B cell (primary cell): ENCODE data around the gene SALL4. TPM values are rescaled to one million over a fixed set of nuclear protein-coding genes. Genes with fewer than 3 reads are reported as not detected.
A peak's percentile ranks its signal among the peaks of the same experiment; 100 is the strongest.

Experiments
- ATAC-seq: fragments of 200-7000 bp; cut with Tn5 transposase; one replicate; pipeline ENCODE4 v1.10.0; 2021; ENCODE audit warnings: low read depth, mild to moderate bottlenecking, moderate number of reproducible peaks, moderate library complexity
- CTCF ChIA-PET: fragments of 350-600 bp; sonication (Branson Sonifier 250); formaldehyde crosslinking; loops from one replicate; lab custom pipeline; 2021; ENCODE audit warnings: antibody characterized with exemption, inconsistent platforms; lab: Charles Lee
- POLR2A ChIA-PET: fragments of 350-600 bp; sonication (Branson Sonifier 250); formaldehyde crosslinking; loops from one replicate; lab custom pipeline; 2021; ENCODE audit warnings: antibody characterized with exemption; lab: Charles Lee
- DNase-seq: peaks from one replicate; pipeline ENCODE4 v3.0.0; 2013
- H2AFZ ChIP-seq: 2 replicates; pipeline ENCODE4 v1.6.1; 2012; ENCODE audit warnings: mild to moderate bottlenecking, low read depth, low read length; ENCODE audit not compliant: insufficient read depth, poor library complexity, severe bottlenecking
- H3K27ac ChIP-seq, 2 donors: 1 replicate in 1 of 2; 2 replicates in 1 of 2; pipeline ENCODE4 v1.5.1; 2012 to 2013; ENCODE audit warnings: low read length in 2 of 2, mild to moderate bottlenecking in 2 of 2, moderate library complexity in 1 of 2
- H3K27me3 ChIP-seq, 4 experiments: fragments of 200-600 bp in 1 of 4; sonication (generic) in 1 of 4; replicated peaks in 1 of 4; 1 replicate in 2 of 4; 2 replicates in 2 of 4; pipeline versions ENCODE4 v1.6.1 to v1.7.0; 2013 to 2016; ENCODE audit warnings: low read length in 3 of 4, mild to moderate bottlenecking in 2 of 4, mixed read lengths in 1 of 4, moderate library complexity in 1 of 4; ENCODE audit not compliant: insufficient read depth in 4 of 4, control insufficient read depth in 3 of 4; ENCODE audit errors: control extremely low read depth in 1 of 4
- H3K36me3 ChIP-seq, 2 experiments: replicated peaks in 1 of 2; 1 replicate in 1 of 2; 2 replicates in 1 of 2; pipeline versions ENCODE4 v1.6.1 to v1.7.1; 2013; ENCODE audit warnings: low read length in 1 of 2; ENCODE audit not compliant: insufficient read depth in 2 of 2, control insufficient read depth in 1 of 2; ENCODE audit errors: control extremely low read depth in 1 of 2, extremely low read depth in 1 of 2
- H3K4me1 ChIP-seq, 2 donors: fragments of 200-600 bp in 1 of 2; sonication (generic) in 1 of 2; 1 replicate in 1 of 2; 2 replicates in 1 of 2; pipeline versions ENCODE4 v1.5.1 to v1.6.1; 2013 to 2017; ENCODE audit warnings: low read length in 2 of 2; ENCODE audit not compliant: control insufficient read depth in 2 of 2, insufficient read depth in 2 of 2
- H3K4me2 ChIP-seq: replicated peaks from 2 replicates; pipeline ENCODE3; 2012; ENCODE audit warnings: mild to moderate bottlenecking, low read depth, low read length; ENCODE audit not compliant: poor library complexity, severe bottlenecking
- H3K4me3 ChIP-seq, 5 experiments: fragments of 200-600 bp in 1 of 5; sonication (generic) in 1 of 5; 1 replicate in 3 of 5; 2 replicates in 2 of 5; pipeline versions ENCODE4 v1.5.1 to v1.7.0; 2011 to 2016; ENCODE audit warnings: low read length in 4 of 5, mild to moderate bottlenecking in 4 of 5, low read depth in 2 of 5, control low read depth in 1 of 5, moderate library complexity in 1 of 5; ENCODE audit not compliant: insufficient read depth in 1 of 5; ENCODE audit errors: control extremely low read depth in 1 of 5, extremely low read depth in 1 of 5
- H3K79me2 ChIP-seq: fragments of 200-600 bp; sonication (generic); one replicate; pipeline ENCODE4 v1.6.0; 2016; ENCODE audit warnings: low read length; ENCODE audit not compliant: control insufficient read depth, insufficient read depth
- H3K9ac ChIP-seq: fragments of 200-600 bp; sonication (generic); 2 replicates; pipeline ENCODE4 v1.6.1; 2017; ENCODE audit warnings: mild to moderate bottlenecking, low read length, moderate library complexity
- H3K9me3 ChIP-seq, 3 donors: one replicate each; pipeline versions ENCODE4 v1.6.1 to v1.7.1; 2013; ENCODE audit warnings: low read length in 2 of 3; ENCODE audit not compliant: control insufficient read depth in 2 of 3, insufficient read depth in 1 of 3; ENCODE audit errors: control extremely low read depth in 1 of 3
- H4K20me1 ChIP-seq: 2 replicates; pipeline ENCODE4 v1.6.0; 2012; ENCODE audit warnings: mild to moderate bottlenecking, low read length; ENCODE audit not compliant: insufficient read depth, control insufficient read depth, poor library complexity, severe bottlenecking
- H3K27ac Mint-ChIP-seq: one replicate; pipeline ENCODE4 v1.8.0; 2021; ENCODE audit warnings: mixed read lengths
- H3K27me3 Mint-ChIP-seq: one replicate; pipeline ENCODE4 v1.8.0; 2021; ENCODE audit warnings: mixed read lengths
- H3K4me1 Mint-ChIP-seq: one replicate; pipeline ENCODE4 v1.8.0; 2021; ENCODE audit warnings: mixed read lengths
- H3K4me3 Mint-ChIP-seq: one replicate; pipeline ENCODE4 v1.8.0; 2021; ENCODE audit warnings: mixed read lengths
- H3K9me3 Mint-ChIP-seq: one replicate; pipeline ENCODE4 v1.8.0; 2022; ENCODE audit warnings: mixed read lengths; ENCODE audit not compliant: insufficient read depth
- EZH2 ChIP-seq: IDR thresholded peaks from 2 replicates; pipeline ENCODE4 v1.6.1; 2012; ENCODE audit warnings: borderline replicate concordance, low read depth, mild to moderate bottlenecking, moderate library complexity, low read length; ENCODE audit not compliant: insufficient read depth, poor library complexity, severe bottlenecking
- WGBS: methylation state at CpG from one replicate; pipeline ENCODE4 v1.1.5; 2013; ENCODE audit warnings: missing lambda C conversion rate; ENCODE audit not compliant: insufficient coverage; 5-methylcytosine and 5-hydroxymethylcytosine counted together
- intact Hi-C: fragments of 100-400 bp; cut with micrococcal nuclease; formaldehyde crosslinking; loops from one replicate; pipeline ENCODE4 v1.10.0; 2022
- polyA plus RNA-seq: library from polyadenylated mRNA; depleted of rRNA; stranded (reverse); fragments of >200 nt; gene quantifications from 2 replicates; pipeline ENCODE4 v1.2.3, GENCODE V29; 2012
- total RNA-seq, 2 donors: library from RNA; stranded (reverse); fragments of 120-200 nt in 1 of 2; gene quantifications; 1 replicate in 1 of 2; 2 replicates in 1 of 2; pipeline versions ENCODE4 v1.2.3 to v1.2.4, GENCODE V29; 2013 to 2022
- TF ChIP-seq, protein P1 (sequence below): fragments of 200-600 bp; IDR thresholded peaks from one replicate; pipeline ENCODE4 v1.8.0; 2022; ENCODE audit warnings: antibody characterized with exemption, mild to moderate bottlenecking

SALL4 gene
- total and polyA plus RNA-seq, 2 donors (not counting 1 experiment from before 2014, with no cell fraction given) = 0.21 TPM; not detected in 1

DNA sequence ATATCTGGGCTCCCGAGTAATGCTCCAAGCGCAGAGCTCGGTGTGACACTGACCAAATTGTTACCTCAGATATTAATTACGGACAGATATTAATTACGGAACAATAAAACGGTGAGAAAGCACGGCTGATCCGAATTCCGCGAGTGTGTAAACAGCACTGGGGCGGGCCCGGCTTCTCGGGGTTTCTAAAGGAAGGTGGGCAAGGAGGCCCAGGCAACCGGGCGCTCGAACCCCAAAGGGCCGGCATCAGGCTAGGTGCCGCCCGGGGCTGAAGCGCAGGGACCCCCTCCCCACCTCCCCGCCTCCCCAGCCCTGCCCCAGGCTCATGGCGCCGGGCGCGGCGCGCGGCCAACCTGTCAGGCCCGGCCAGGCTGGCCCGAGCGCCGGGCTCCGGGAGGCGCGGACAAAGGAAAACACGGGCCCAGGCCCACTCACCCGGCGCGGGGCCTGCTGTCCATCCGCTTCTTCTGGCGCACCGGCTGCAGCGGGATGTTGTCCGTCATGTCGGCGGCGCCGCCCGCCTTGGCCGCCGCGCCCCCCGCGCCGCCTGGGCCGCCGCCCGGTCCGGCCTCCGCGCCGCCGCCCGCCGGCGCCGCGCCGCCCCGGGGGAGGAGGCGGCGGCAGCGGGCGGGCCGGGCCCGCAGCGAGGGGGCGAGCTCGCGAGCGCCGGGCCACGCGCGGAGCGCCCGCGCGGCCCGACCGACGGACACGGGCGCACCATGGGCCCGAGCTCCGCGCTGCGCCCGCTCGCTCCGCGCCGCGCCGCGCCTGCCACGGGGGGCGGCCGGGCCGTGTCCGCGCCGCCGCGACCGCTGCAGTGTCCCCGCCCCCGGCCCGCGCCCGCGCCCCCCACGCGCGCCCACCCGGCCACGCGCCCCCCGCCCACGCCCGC lies 34.2 kb downstream of the SALL4 start, which contains the start of gene ATP9A:
ATP9A (minus strand) TSS at position 524 of the 892 bp plus-strand sequence; CDS start at position 503, 21 bp downstream.
- H4K20me1 ChIP-seq = no peaks in the 10 kb centered on the region
- ATAC-seq (no peak), DNase-seq (peak; percentile 9)
- Mint-ChIP-seq H3K9me3 (no peaks in the 10 kb centered on the region), H3K4me1 (peaks cover 12% of the 10 kb centered on the region), H3K27me3 (peaks cover 47% of the 10 kb centered on the region), H3K27ac (no peak within 1 kb of the TSS), H3K4me3 (peak within 1 kb of the TSS; percentile 86)
- H3K27ac ChIP-seq = no peak within 1 kb of the TSS
- H3K4me3 ChIP-seq = peak within 1 kb of the TSS in 4 of 5 experiments; percentile 13 to 50 (median 38)
- TF ChIP-seq, protein P1, sequence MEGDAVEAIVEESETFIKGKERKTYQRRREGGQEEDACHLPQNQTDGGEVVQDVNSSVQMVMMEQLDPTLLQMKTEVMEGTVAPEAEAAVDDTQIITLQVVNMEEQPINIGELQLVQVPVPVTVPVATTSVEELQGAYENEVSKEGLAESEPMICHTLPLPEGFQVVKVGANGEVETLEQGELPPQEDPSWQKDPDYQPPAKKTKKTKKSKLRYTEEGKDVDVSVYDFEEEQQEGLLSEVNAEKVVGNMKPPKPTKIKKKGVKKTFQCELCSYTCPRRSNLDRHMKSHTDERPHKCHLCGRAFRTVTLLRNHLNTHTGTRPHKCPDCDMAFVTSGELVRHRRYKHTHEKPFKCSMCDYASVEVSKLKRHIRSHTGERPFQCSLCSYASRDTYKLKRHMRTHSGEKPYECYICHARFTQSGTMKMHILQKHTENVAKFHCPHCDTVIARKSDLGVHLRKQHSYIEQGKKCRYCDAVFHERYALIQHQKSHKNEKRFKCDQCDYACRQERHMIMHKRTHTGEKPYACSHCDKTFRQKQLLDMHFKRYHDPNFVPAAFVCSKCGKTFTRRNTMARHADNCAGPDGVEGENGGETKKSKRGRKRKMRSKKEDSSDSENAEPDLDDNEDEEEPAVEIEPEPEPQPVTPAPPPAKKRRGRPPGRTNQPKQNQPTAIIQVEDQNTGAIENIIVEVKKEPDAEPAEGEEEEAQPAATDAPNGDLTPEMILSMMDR = no peak
- no peak for TF ChIP-seq EZH2
- no peaks in the 10 kb centered on the region for H3K9me3 ChIP-seq
- peaks cover 6 to 7% of the 10 kb centered on the region in 2 donors for H3K4me1 ChIP-seq
- no peaks in the 10 kb centered on the region for H3K79me2 ChIP-seq
- H2AFZ ChIP-seq = peak within 1 kb of the TSS; percentile 62
- intact Hi-C loops = no loop called here
- ChIA-PET CTCF (interaction anchor here (0.6 kb wide), 1 partner anchor 375 kb away, joined by 3 read pairs; no protein-coding TSS in a partner anchor), POLR2A (no interaction called here)
- no peaks in the 10 kb centered on the region for H3K36me3 ChIP-seq
- H3K27me3 ChIP-seq = peaks cover 0 to 29% (median 8%) of the 10 kb centered on the region in 4 experiments
- whole genome bisulfite sequencing = 3% methylated on average over 110 of the region's 131 CpGs
- peak within 1 kb of the TSS; percentile 61 for H3K9ac ChIP-seq
- H3K4me2 ChIP-seq = peak within 1 kb of the TSS; percentile 80
